HEK293 (cell line): ENCODE results near the gene CLNK.

ENCODE experiments used
- FEZF1 ChIP-seq: fragments of 450-650 bp; formaldehyde crosslinking; IDR thresholded peaks from 2 replicates; pipeline ENCODE4 v1.5.1; 2016; ENCODE audit warnings: missing biosample characterization, missing genetic modification characterization
- HOXA7 ChIP-seq: sonication (generic); formaldehyde crosslinking; IDR thresholded peaks from 2 replicates; pipeline ENCODE4 v1.8.1; 2022; ENCODE audit warnings: missing genetic modification reagents, borderline replicate concordance
- INSM2 ChIP-seq: fragments of 450-650 bp; formaldehyde crosslinking; IDR thresholded peaks from 2 replicates; pipeline ENCODE4 v1.5.1; 2016; ENCODE audit warnings: missing biosample characterization, missing genetic modification characterization
- KLF7 ChIP-seq: fragments of 450-650 bp; formaldehyde crosslinking; IDR thresholded peaks from 2 replicates; pipeline ENCODE4 v1.5.1; 2016; ENCODE audit warnings: missing biosample characterization, missing genetic modification characterization, borderline replicate concordance
- KLF8 ChIP-seq: fragments of 450-650 bp; formaldehyde crosslinking; IDR thresholded peaks from 2 replicates; pipeline ENCODE4 v1.5.1; 2016; ENCODE audit warnings: missing biosample characterization, missing genetic modification characterization
- MZF1 ChIP-seq: fragments of 450-650 bp; formaldehyde crosslinking; IDR thresholded peaks from 2 replicates; pipeline ENCODE4 v1.5.1; 2017; ENCODE audit warnings: missing biosample characterization, missing genetic modification characterization, borderline replicate concordance
- PRDM6 ChIP-seq: fragments of 450-650 bp; formaldehyde crosslinking; IDR thresholded peaks from 2 replicates; pipeline ENCODE4 v1.5.1; 2017; ENCODE audit warnings: missing biosample characterization, missing genetic modification characterization
- REPIN1 ChIP-seq: fragments of 450-650 bp; formaldehyde crosslinking; IDR thresholded peaks from 2 replicates; pipeline ENCODE4 v1.5.1; 2017; ENCODE audit warnings: missing biosample characterization, missing genetic modification characterization, low read depth
- SALL2 ChIP-seq: fragments of 450-650 bp; formaldehyde crosslinking; IDR thresholded peaks from 2 replicates; pipeline ENCODE4 v1.5.0; 2017; ENCODE audit warnings: missing biosample characterization, mild to moderate bottlenecking, missing genetic modification characterization, borderline replicate concordance
- TSHZ1 ChIP-seq: fragments of 450-650 bp; formaldehyde crosslinking; IDR thresholded peaks from 2 replicates; pipeline ENCODE4 v1.5.1; 2016; ENCODE audit warnings: missing biosample characterization, missing genetic modification characterization, borderline replicate concordance
- ZFP41 ChIP-seq: fragments of 450-650 bp; formaldehyde crosslinking; IDR thresholded peaks from 2 replicates; pipeline ENCODE4 v1.5.1; 2016; ENCODE audit warnings: missing biosample characterization, missing genetic modification characterization, borderline replicate concordance
- ZNF169 ChIP-seq: fragments of 450-650 bp; formaldehyde crosslinking; IDR thresholded peaks from 2 replicates; pipeline ENCODE4 v1.5.1; 2016; ENCODE audit warnings: missing biosample characterization, missing genetic modification characterization
- ZNF221 ChIP-seq: fragments of 450-650 bp; formaldehyde crosslinking; IDR thresholded peaks from 2 replicates; pipeline ENCODE4 v1.5.1; 2017; ENCODE audit warnings: missing biosample characterization, missing genetic modification characterization, borderline replicate concordance
- ZNF292 ChIP-seq: fragments of 450-650 bp; formaldehyde crosslinking; IDR thresholded peaks from 2 replicates; pipeline ENCODE4 v1.5.1; 2016; ENCODE audit warnings: low read depth, missing biosample characterization, missing genetic modification characterization, borderline replicate concordance
- ZNF366 ChIP-seq: fragments of 450-650 bp; formaldehyde crosslinking; conservative IDR thresholded peaks from 2 replicates; pipeline ENCODE4 v1.5.1; 2016; ENCODE audit warnings: missing biosample characterization, missing genetic modification characterization
- ZNF391 ChIP-seq: fragments of 450-650 bp; formaldehyde crosslinking; IDR thresholded peaks from 2 replicates; pipeline ENCODE4 v1.5.1; 2016; ENCODE audit warnings: low read depth, missing biosample characterization, missing genetic modification characterization, borderline replicate concordance
- ZNF423 ChIP-seq: fragments of 450-650 bp; formaldehyde crosslinking; IDR thresholded peaks from 2 replicates; pipeline ENCODE4 v1.5.1; 2016; ENCODE audit warnings: missing biosample characterization, missing genetic modification characterization
- ZNF521 ChIP-seq: fragments of 450-650 bp; formaldehyde crosslinking; IDR thresholded peaks from 2 replicates; pipeline ENCODE4 v1.5.1; 2017; ENCODE audit warnings: missing biosample characterization, mild to moderate bottlenecking, missing genetic modification characterization
- ZNF549 ChIP-seq: fragments of 450-650 bp; IDR thresholded peaks from 2 replicates; pipeline ENCODE4 v1.5.1; 2018; ENCODE audit warnings: missing biosample characterization, missing genetic modification characterization, mild to moderate bottlenecking, inconsistent platforms, moderate library complexity
- ZNF580 ChIP-seq: fragments of 450-650 bp; formaldehyde crosslinking; IDR thresholded peaks from 2 replicates; pipeline ENCODE4 v1.5.1; 2016; ENCODE audit warnings: missing biosample characterization, missing genetic modification characterization
- ZNF624 ChIP-seq: fragments of 450-650 bp; formaldehyde crosslinking; IDR thresholded peaks from 2 replicates; pipeline ENCODE4 v1.5.1; 2017; ENCODE audit warnings: missing biosample characterization, missing genetic modification characterization
- ZNF660 ChIP-seq: fragments of 450-650 bp; IDR thresholded peaks from 2 replicates; pipeline ENCODE4 v1.5.1; 2018; ENCODE audit warnings: missing biosample characterization, mild to moderate bottlenecking, missing genetic modification characterization
- ZNF677 ChIP-seq: fragments of 450-650 bp; IDR thresholded peaks from 2 replicates; pipeline ENCODE4 v1.5.0; 2018; ENCODE audit warnings: missing biosample characterization, mild to moderate bottlenecking, missing genetic modification characterization, moderate library complexity
- ZNF701 ChIP-seq: fragments of 450-650 bp; formaldehyde crosslinking; IDR thresholded peaks from 2 replicates; pipeline ENCODE4 v1.5.1; 2016; ENCODE audit warnings: missing biosample characterization, missing genetic modification characterization
- ZNF747 ChIP-seq: fragments of 450-650 bp; formaldehyde crosslinking; IDR thresholded peaks from 2 replicates; pipeline ENCODE4 v1.5.1; 2016; ENCODE audit warnings: missing biosample characterization, missing genetic modification characterization
- ZNF785 ChIP-seq: fragments of 450-650 bp; formaldehyde crosslinking; IDR thresholded peaks from 2 replicates; pipeline ENCODE4 v1.5.1; 2016; ENCODE audit warnings: missing biosample characterization, missing genetic modification characterization
- ZNF843 ChIP-seq: fragments of 450-650 bp; formaldehyde crosslinking; IDR thresholded peaks from 2 replicates; pipeline ENCODE4 v1.5.1; 2016; ENCODE audit warnings: missing biosample characterization, missing genetic modification characterization
- ZSCAN23 ChIP-seq: fragments of 450-650 bp; formaldehyde crosslinking; IDR thresholded peaks from 2 replicates; pipeline ENCODE4 v1.5.1; 2016; ENCODE audit warnings: missing biosample characterization, missing genetic modification characterization
- TF ChIP-seq, protein P1 (sequence below): fragments of 450-650 bp; formaldehyde crosslinking; IDR thresholded peaks from 2 replicates; pipeline ENCODE4 v1.5.0; 2017; ENCODE audit warnings: missing biosample characterization, missing genetic modification characterization, borderline replicate concordance
- TF ChIP-seq, protein P2 (sequence below): fragments of 450-650 bp; IDR thresholded peaks from 2 replicates; pipeline ENCODE4 v1.5.1; 2018; ENCODE audit warnings: missing biosample characterization, missing genetic modification characterization

The CLNK gene

GRCh38 chr4:10521424-10521823, 163.1 kb downstream of the CLNK start (continued):
- TF ChIP-seq, protein P1, sequence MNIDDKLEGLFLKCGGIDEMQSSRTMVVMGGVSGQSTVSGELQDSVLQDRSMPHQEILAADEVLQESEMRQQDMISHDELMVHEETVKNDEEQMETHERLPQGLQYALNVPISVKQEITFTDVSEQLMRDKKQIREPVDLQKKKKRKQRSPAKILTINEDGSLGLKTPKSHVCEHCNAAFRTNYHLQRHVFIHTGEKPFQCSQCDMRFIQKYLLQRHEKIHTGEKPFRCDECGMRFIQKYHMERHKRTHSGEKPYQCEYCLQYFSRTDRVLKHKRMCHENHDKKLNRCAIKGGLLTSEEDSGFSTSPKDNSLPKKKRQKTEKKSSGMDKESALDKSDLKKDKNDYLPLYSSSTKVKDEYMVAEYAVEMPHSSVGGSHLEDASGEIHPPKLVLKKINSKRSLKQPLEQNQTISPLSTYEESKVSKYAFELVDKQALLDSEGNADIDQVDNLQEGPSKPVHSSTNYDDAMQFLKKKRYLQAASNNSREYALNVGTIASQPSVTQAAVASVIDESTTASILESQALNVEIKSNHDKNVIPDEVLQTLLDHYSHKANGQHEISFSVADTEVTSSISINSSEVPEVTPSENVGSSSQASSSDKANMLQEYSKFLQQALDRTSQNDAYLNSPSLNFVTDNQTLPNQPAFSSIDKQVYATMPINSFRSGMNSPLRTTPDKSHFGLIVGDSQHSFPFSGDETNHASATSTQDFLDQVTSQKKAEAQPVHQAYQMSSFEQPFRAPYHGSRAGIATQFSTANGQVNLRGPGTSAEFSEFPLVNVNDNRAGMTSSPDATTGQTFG (tag by site-specific recombination) = no peak
- TF ChIP-seq ZNF169 (tag by site-specific recombination) (no peak), REPIN1 (tag by site-specific recombination) (no peak), ZNF366 (tag by site-specific recombination) (peak; percentile 86), ZNF423 (tag by site-specific recombination) (no peak), ZNF747 (tag by site-specific recombination) (no peak), ZNF549 (no peak), ZNF292 (no peak), ZNF843 (tag by site-specific recombination) (peak; percentile 92), ZNF785 (tag by site-specific recombination) (no peak), MZF1 (tag by site-specific recombination) (no peak), ZNF624 (tag by site-specific recombination) (no peak), ZNF701 (no peak), KLF8 (peak; percentile 84), ZNF660 (peak; percentile 27; the same call in 1 of the 2 replicates), FEZF1 (peak; percentile 79), ZFP41 (tag by site-specific recombination) (no peak), HOXA7 (CRISPR knock-in tag) (no peak), ZNF521 (no peak), PRDM6 (tag by site-specific recombination) (peak; percentile 71), ZNF580 (tag by site-specific recombination) (peak; percentile 58; the same call in 1 of the 2 replicates), ZNF677 (no peak), KLF7 (tag by site-specific recombination) (no peak; the same call in 1 of the 2 replicates), ZNF221 (tag by site-specific recombination) (no peak), ZNF391 (peak; percentile 55; the same call in 1 of the 2 replicates), SALL2 (no peak), INSM2 (tag by site-specific recombination) (peak; percentile 87), TSHZ1 (tag by site-specific recombination) (peak; percentile 89; the same call in 1 of the 2 replicates), ZSCAN23 (tag by site-specific recombination) (no peak)
- TF ChIP-seq, protein P2, sequence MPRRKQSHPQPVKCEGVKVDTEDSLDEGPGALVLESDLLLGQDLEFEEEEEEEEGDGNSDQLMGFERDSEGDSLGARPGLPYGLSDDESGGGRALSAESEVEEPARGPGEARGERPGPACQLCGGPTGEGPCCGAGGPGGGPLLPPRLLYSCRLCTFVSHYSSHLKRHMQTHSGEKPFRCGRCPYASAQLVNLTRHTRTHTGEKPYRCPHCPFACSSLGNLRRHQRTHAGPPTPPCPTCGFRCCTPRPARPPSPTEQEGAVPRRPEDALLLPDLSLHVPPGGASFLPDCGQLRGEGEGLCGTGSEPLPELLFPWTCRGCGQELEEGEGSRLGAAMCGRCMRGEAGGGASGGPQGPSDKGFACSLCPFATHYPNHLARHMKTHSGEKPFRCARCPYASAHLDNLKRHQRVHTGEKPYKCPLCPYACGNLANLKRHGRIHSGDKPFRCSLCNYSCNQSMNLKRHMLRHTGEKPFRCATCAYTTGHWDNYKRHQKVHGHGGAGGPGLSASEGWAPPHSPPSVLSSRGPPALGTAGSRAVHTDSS (tag by site-specific recombination) = no peak
